Stomach (tissue), 9 donors: ENCODE data around the gene PRLR. TPM values are rescaled to one million over a fixed set of nuclear protein-coding genes. Genes with fewer than 3 reads are reported as not detected.
"Not testable (repeated sequence)": the region's sequence is repeated elsewhere in the genome, so short reads cannot be mapped to it uniquely, and the experiment has no call there.

ENCODE experiments used
- DNase-seq, 2 donors: peaks; one replicate each; pipeline versions ENCODE4 v3.0.0 to v3.0.0-alpha.2; 2013 to 2019
- H3K27ac ChIP-seq, 5 donors: fragments of 200-600 bp in 4 of 5; sonication (generic) in 4 of 5; one replicate each; pipeline ENCODE4 v1.5.1; 2013 to 2019; ENCODE audit warnings: mild to moderate bottlenecking in 1 of 5, moderate library complexity in 1 of 5
- H3K27me3 ChIP-seq, 3 donors: fragments of 200-600 bp; sonication (generic); one replicate each; pipeline ENCODE4 v1.5.1; 2017 to 2019; ENCODE audit warnings: mixed run types in 1 of 3
- H3K36me3 ChIP-seq, 4 donors: fragments of 200-600 bp; sonication (generic); 1 replicate in 3 of 4; 2 replicates in 1 of 4; pipeline ENCODE4 v1.5.1; 2016 to 2019
- H3K4me1 ChIP-seq, 4 donors: fragments of 200-600 bp; sonication (generic); one replicate each; pipeline ENCODE4 v1.5.1; 2016 to 2019
- H3K4me3 ChIP-seq, 4 donors: fragments of 200-600 bp; sonication (generic) in 3 of 4; one replicate each; pipeline ENCODE4 v1.5.1; 2016 to 2019; ENCODE audit warnings: mild to moderate bottlenecking in 1 of 4
- H3K9me3 ChIP-seq, 4 donors: fragments of 200-600 bp; sonication (generic); one replicate each; pipeline ENCODE4 v1.5.1; 2016 to 2019
- CTCF ChIP-seq, 7 experiments: fragments of 450-650 bp in 4 of 7; fragments of 200-600 bp in 3 of 7; sonication (generic) in 3 of 7; IDR thresholded peaks; one replicate each; pipeline ENCODE4 v1.5.1; 2016 to 2019; ENCODE audit warnings: antibody characterized with exemption in 7 of 7, control low read depth in 2 of 7, mild to moderate bottlenecking in 1 of 7
- EP300 ChIP-seq: sonication (generic); formaldehyde crosslinking; IDR thresholded peaks from one replicate; pipeline ENCODE4 v1.6.1; 2017; ENCODE audit warnings: antibody characterized with exemption
- POLR2A ChIP-seq, 4 donors: fragments of 450-650 bp; IDR thresholded peaks; one replicate each; pipeline ENCODE4 v1.6.1; 2016; ENCODE audit warnings: antibody characterized with exemption in 4 of 4, control low read depth in 2 of 4, mild to moderate bottlenecking in 1 of 4, moderate library complexity in 1 of 4
- POLR2AphosphoS5 ChIP-seq, 3 donors: sonication (generic); formaldehyde crosslinking; IDR thresholded peaks; one replicate each; pipeline ENCODE4 v1.6.1; 2016; ENCODE audit warnings: antibody characterized with exemption in 3 of 3
- WGBS, 5 donors: extraction: QIAGEN DNeasy Blood & Tissue Kit in 3 of 5; methylation state at CpG; one replicate each; pipeline versions ENCODE4 v1.1.5 to v1.1.7; 2013 to 2018; 5-methylcytosine and 5-hydroxymethylcytosine counted together
- intact Hi-C: fragments of 100-400 bp; cut with DNase I; formaldehyde crosslinking; loops from one replicate; pipeline ENCODE4 v1.15.1; 2023; ENCODE audit warnings: low total_unique reads
- polyA plus RNA-seq, 3 donors: library from polyadenylated mRNA; stranded (reverse); fragments of 200-250 nt; gene quantifications; one replicate each; pipeline ENCODE4 v1.2.3, GENCODE V29; 2013
- total RNA-seq, 5 donors: library from RNA; depleted of rRNA; stranded (reverse); fragments of >200 nt; gene quantifications; one replicate each; pipeline versions ENCODE4 v1.1.0 to v1.2.3, GENCODE V29; 2014 to 2016
- donor health status: healthy with polysubstance abuse.
- donor health status: Bipolar disorder and iron deficiency.
- donor health status: healthy.

Gene PRLR
- total and polyA plus RNA-seq, 8 donors: 0.56 to 33.2 (median 4.5) TPM; not detected in 1

- Histone ChIP-seq H3K27me3 (no peaks in the 10 kb centered on the region), H3K9me3 (no peaks in the 10 kb centered on the region), H3K4me3 (peak overlapping the region in 1 of 4 donors; percentile 9), H3K27ac (peak overlapping the region; percentile 67 to 80 (median 74)), H3K4me1 (peaks cover 0 to 16% (median 13%) of the 10 kb centered on the region in 4 donors), H3K36me3 (no peaks in the 10 kb centered on the region)
- DNase-seq: peak; percentile 69 to 72
- intact Hi-C loops: no loop called here
- TF ChIP-seq POLR2AphosphoS5 (IDR thresholded peaks at IDR 0.05) (no peak), CTCF (IDR thresholded peaks at IDR 0.05) (no peak), EP300 (no peak), POLR2A (IDR thresholded peaks at IDR 0.05) (no peak)
- WGBS, 5 donors: 27 to 53% (median 38%) methylated on average over 9 of the region's 9 CpGs
Measured at GRCh38 chr5:35188031-35188457, 42.2 kb downstream of the PRLR start.

GRCh38 chr5:35187621-35188020, 42.7 kb downstream of the PRLR start:
- Histone ChIP-seq H3K27ac (peak overlapping the region; percentile 67 to 80 (median 74)), H3K4me1 (peaks cover 0 to 16% (median 13%) of the 10 kb centered on the region in 4 donors)
- H3K4me3 ChIP-seq, H3K9me3 ChIP-seq, DNase-seq, intact Hi-C loops, H3K27me3 ChIP-seq, H3K36me3 ChIP-seq: not testable (repeated sequence)
- WGBS, 5 donors: 28 to 52% (median 45%) methylated on average over 3 of the region's 3 CpGs

GRCh38 chr5:35186749-35187148, 43.5 kb downstream of the PRLR start:
- peak; percentile 40 to 54 for DNase-seq
- no peak for TF ChIP-seq CTCF (IDR thresholded peaks at IDR 0.05)
- TF ChIP-seq POLR2A (IDR thresholded peaks at IDR 0.05): no peak
- TF ChIP-seq EP300: no peak
- TF ChIP-seq POLR2AphosphoS5 (IDR thresholded peaks at IDR 0.05): no peak
- H3K27ac ChIP-seq: peak overlapping the region; percentile 6 to 80 (median 74)
- H3K4me1 ChIP-seq: peaks cover 0 to 16% (median 13%) of the 10 kb centered on the region in 4 donors
- intact Hi-C loops: no loop called here
- 36 to 59% (median 50%) methylated on average over 5 of the region's 5 CpGs for WGBS, 5 donors
- no peaks in the 10 kb centered on the region for H3K36me3 ChIP-seq
- no peaks in the 10 kb centered on the region for H3K27me3 ChIP-seq
- no peaks in the 10 kb centered on the region for H3K9me3 ChIP-seq
- no peak overlapping the region for H3K4me3 ChIP-seq

- H3K27me3 ChIP-seq: no peaks in the 10 kb centered on the region
- intact Hi-C loops: no loop called here
- TF ChIP-seq EP300 (no peak), CTCF (IDR thresholded peaks at IDR 0.05) (no peak), POLR2AphosphoS5 (IDR thresholded peaks at IDR 0.05) (peak in 2 of 3 donors; percentile 29 to 46)
Measured at GRCh38 chr5:35185518-35185917, 44.8 kb downstream of the PRLR start.

GRCh38 chr5:35183556-35183955, 46.7 kb downstream of the PRLR start:
- intact Hi-C loops: no loop called here
- no peaks in the 10 kb centered on the region for H3K9me3 ChIP-seq
- H3K4me3 ChIP-seq: no peak overlapping the region
- peaks cover 0 to 16% (median 13%) of the 10 kb centered on the region in 4 donors for H3K4me1 ChIP-seq
- no peak for TF ChIP-seq POLR2AphosphoS5 (IDR thresholded peaks at IDR 0.05)
- 94 to 100% (median 96%) methylated on average over 1 of the region's 1 CpG for WGBS, 5 donors
- no peak for DNase-seq
- no peaks in the 10 kb centered on the region for H3K36me3 ChIP-seq
- no peaks in the 10 kb centered on the region for H3K27me3 ChIP-seq
- H3K27ac ChIP-seq: no peak overlapping the region

More at GRCh38 chr5:35185518-35185917, 44.8 kb downstream of the PRLR start:
- 30 to 57% (median 46%) methylated on average over 4 of the region's 4 CpGs for WGBS, 5 donors
- DNase-seq: peak in 1 of 2 donors; percentile 83
- Histone ChIP-seq H3K9me3 (no peaks in the 10 kb centered on the region), H3K4me1 (peaks cover 0 to 16% (median 13%) of the 10 kb centered on the region in 4 donors), H3K36me3 (no peaks in the 10 kb centered on the region), H3K27ac (peak overlapping the region; percentile 53 to 74 (median 73)), H3K4me3 (no peak overlapping the region)
